Neural crest cell (in vitro differentiated cells): ENCODE results near the gene CALML6. TPM values are rescaled to one million over a fixed set of nuclear protein-coding genes. Genes with fewer than 3 reads are reported as not detected.

ENCODE experiments used
- DNase-seq: peaks from one replicate; pipeline ENCODE4 v3.0.0; 2021; ENCODE audit warnings: low read depth, mixed read lengths, low spot score
- H3K27ac Mint-ChIP-seq: one replicate; pipeline ENCODE4 v1.8.0; 2021; ENCODE audit warnings: mild to moderate bottlenecking, mixed read lengths; ENCODE audit not compliant: unreplicated experiment
- H3K27me3 Mint-ChIP-seq: 2 replicates; pipeline ENCODE4 v1.8.0; 2021; ENCODE audit warnings: low read depth, mild to moderate bottlenecking, mixed read lengths
- H3K36me3 Mint-ChIP-seq: 2 replicates; pipeline ENCODE4 v1.8.0; 2021; ENCODE audit warnings: low read depth, mild to moderate bottlenecking, mixed read lengths
- H3K4me1 Mint-ChIP-seq: 2 replicates; pipeline ENCODE4 v1.8.0; 2021; ENCODE audit warnings: mixed read lengths
- H3K4me3 Mint-ChIP-seq: one replicate; pipeline ENCODE4 v1.8.0; 2021; ENCODE audit warnings: mild to moderate bottlenecking, mixed read lengths
- H3K9me3 Mint-ChIP-seq: 2 replicates; pipeline ENCODE4 v1.8.0; 2021; ENCODE audit warnings: mixed read lengths
- total RNA-seq: library from RNA; stranded (reverse); gene quantifications from 2 replicates; pipeline ENCODE4 v1.2.1, GENCODE V29; 2021
- TF ChIP-seq, protein P1 (sequence below): fragments of 200-600 bp; sonication (generic); conservative IDR thresholded peaks from 2 replicates; pipeline ENCODE4 v1.5.0; 2021; ENCODE audit warnings: antibody characterized with exemption, mild to moderate bottlenecking

Gene CALML6
- total RNA-seq, 1 donor from 2014 or later, result 0.63 TPM

DNA sequence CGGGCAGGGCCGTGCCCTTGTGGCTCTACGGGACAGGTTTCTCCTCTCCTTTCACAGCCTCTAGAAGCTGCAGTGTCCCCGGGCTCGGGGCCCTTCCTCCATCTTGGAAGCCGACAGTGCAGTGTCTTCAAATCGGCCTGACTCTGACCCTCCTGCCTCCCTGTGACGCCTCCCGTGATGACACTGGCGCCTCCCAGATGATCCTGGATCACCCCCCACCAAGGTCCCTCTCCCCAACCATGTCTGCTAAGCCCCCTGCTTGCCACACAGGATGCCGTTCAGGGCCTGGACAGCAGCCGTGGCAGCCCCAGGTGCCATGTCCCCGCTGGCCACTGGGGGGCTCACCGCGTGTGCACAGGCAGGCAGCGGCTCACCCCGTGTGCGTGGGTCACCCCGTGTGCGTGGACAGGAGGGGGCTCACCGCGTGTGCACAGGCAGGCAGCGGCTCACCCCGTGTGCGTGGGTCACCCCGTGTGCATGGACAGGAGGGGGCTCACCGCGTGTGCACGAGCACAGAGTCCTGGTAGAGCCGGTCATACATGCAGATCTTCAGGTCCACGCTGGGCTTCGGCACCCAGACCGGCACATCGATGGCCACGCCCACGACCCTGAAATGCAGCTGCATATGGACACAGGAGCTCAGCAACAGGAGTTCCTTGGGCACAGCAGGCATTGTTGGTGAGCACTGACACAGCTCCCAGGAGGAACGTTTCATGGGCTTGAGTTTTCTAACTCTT is 28.9 kb downstream of the CALML6 start:
- peaks cover 5% of the 10 kb centered on the region for H3K27me3 Mint-ChIP-seq

DNA sequence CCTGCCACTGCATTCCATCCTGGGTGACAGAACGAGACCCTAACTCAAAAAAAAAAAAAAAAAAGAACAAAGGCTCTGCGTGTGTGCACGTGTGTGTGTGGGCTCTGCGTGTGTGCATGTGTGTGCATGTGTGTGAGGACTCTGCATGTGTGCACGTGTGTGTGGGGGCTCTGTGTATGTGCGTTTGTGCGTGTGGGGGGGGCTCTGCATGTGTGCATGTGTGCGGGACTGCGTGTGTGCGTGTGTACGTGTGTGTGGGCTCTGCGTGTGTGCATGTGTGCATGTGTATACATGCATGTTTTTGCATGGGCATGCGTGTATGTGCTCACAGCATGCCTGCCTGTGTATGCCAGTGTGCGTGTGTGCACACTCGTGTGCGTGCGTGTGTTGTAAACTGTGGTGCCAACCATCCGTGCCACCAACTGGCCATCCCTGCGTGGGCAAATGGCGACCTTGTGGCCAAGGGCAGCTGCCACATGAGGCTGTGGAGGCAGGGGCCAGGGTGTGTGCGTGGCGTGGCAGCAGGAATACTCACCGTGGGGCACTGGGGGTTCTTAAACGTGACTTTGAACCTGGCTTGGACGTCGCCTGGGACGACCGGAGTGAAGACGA is 30.8 kb downstream of the CALML6 start:
- H3K27me3 Mint-ChIP-seq, result peaks cover 9% of the 10 kb centered on the region
- no peaks in the 10 kb centered on the region for H3K36me3 Mint-ChIP-seq
- H3K9me3 Mint-ChIP-seq, result no peaks in the 10 kb centered on the region
- TF ChIP-seq, protein P1, sequence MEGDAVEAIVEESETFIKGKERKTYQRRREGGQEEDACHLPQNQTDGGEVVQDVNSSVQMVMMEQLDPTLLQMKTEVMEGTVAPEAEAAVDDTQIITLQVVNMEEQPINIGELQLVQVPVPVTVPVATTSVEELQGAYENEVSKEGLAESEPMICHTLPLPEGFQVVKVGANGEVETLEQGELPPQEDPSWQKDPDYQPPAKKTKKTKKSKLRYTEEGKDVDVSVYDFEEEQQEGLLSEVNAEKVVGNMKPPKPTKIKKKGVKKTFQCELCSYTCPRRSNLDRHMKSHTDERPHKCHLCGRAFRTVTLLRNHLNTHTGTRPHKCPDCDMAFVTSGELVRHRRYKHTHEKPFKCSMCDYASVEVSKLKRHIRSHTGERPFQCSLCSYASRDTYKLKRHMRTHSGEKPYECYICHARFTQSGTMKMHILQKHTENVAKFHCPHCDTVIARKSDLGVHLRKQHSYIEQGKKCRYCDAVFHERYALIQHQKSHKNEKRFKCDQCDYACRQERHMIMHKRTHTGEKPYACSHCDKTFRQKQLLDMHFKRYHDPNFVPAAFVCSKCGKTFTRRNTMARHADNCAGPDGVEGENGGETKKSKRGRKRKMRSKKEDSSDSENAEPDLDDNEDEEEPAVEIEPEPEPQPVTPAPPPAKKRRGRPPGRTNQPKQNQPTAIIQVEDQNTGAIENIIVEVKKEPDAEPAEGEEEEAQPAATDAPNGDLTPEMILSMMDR, result no peak
- peaks cover 9% of the 10 kb centered on the region for H3K4me1 Mint-ChIP-seq
- no peak for DNase-seq
- no peak overlapping the region for H3K27ac Mint-ChIP-seq
- H3K4me3 Mint-ChIP-seq, result no peak overlapping the region

More for the DNA sequence above, 28.9 kb downstream of the CALML6 start:
- H3K4me1 Mint-ChIP-seq, result peaks cover 9% of the 10 kb centered on the region
- peak; percentile 73 for DNase-seq
- no peak overlapping the region for H3K27ac Mint-ChIP-seq
- H3K36me3 Mint-ChIP-seq, result no peaks in the 10 kb centered on the region
- H3K9me3 Mint-ChIP-seq, result no peaks in the 10 kb centered on the region
- no peak overlapping the region for H3K4me3 Mint-ChIP-seq
- TF ChIP-seq, protein P1, result peak; percentile 90

GRCh38 chr1:1946540-1946939 is 31.5 kb downstream of the CALML6 start:
- DNase-seq, result no peak
- Mint-ChIP-seq H3K36me3 (no peaks in the 10 kb centered on the region), H3K9me3 (no peaks in the 10 kb centered on the region), H3K4me1 (peaks cover 9% of the 10 kb centered on the region), H3K4me3 (no peak overlapping the region), H3K27me3 (peaks cover 9% of the 10 kb centered on the region), H3K27ac (no peak overlapping the region)
- TF ChIP-seq, protein P1, result no peak

DNA sequence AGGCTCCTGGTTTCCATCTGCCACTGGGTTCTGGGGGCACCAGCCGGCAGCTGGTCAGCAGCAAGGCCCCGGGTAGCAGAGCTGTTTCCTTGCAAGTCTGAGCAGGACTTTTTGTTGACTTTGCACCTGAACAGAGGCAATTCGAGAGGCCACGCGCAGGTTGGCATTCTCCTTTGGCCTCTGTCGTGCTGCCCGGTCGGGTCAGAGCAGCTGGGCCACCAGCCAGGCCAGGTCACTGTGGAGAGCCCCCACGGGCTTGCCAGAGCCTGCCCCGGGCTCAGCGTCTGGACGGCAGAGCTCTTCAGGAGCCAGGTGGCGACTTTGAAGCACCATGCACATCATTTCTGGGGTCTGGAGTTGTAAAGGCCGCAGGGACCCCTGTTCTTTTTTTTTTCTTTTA is 32.4 kb downstream of the CALML6 start:
- TF ChIP-seq, protein P1, result no peak
- no peak overlapping the region for H3K4me3 Mint-ChIP-seq
- peaks cover 9% of the 10 kb centered on the region for H3K27me3 Mint-ChIP-seq

DNA sequence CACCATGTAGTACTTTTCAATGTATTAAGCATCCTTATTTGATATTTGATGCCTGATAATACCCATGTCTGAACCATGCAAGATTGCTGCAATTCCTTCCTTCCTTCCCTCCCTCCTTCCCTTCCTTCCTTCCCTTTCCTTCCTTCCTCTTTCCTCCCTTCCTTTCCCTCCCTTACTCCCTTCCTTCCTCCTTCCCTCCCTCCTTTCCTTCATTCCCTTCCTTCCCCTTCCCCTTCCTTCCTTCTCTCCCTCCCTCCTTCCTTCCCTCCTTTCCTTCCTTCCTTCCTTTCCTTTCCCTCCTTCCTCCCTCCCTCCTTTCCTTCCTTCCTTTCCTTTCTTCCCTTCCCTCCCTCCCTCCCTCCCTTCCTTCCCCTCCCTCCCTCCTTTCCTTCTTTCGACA is 33.7 kb downstream of the CALML6 start:
- TF ChIP-seq, protein P1, result no peak
- Mint-ChIP-seq H3K4me1 (peaks cover 6% of the 10 kb centered on the region), H3K9me3 (no peaks in the 10 kb centered on the region), H3K27me3 (peaks cover 9% of the 10 kb centered on the region), H3K36me3 (no peaks in the 10 kb centered on the region), H3K27ac (no peak overlapping the region), H3K4me3 (no peak overlapping the region)
- no peak for DNase-seq

More for the DNA sequence above, 32.4 kb downstream of the CALML6 start:
- H3K36me3 Mint-ChIP-seq, result no peaks in the 10 kb centered on the region
- no peaks in the 10 kb centered on the region for H3K9me3 Mint-ChIP-seq
- DNase-seq, result no peak
- no peak overlapping the region for H3K27ac Mint-ChIP-seq
- H3K4me1 Mint-ChIP-seq, result peaks cover 9% of the 10 kb centered on the region
